Keratinocyte (primary cell): ENCODE measurements around the gene SYPL1. TPM values are rescaled to one million over a fixed set of nuclear protein-coding genes. Genes with fewer than 3 reads are reported as not detected.
A peak's percentile ranks its signal among the peaks of the same experiment; 100 is the strongest.

Source experiments
- DNase-seq: peaks from one replicate; pipeline ENCODE4 v3.0.0-alpha.2; 2011; ENCODE audit warnings: low read depth, missing footprints, low spot score
- FAIRE-seq: peaks from 2 replicates; lab custom pipeline; 2011; peaks lifted over from hg19 to GRCh38; lab: Jason Lieb, UNC
- H2AFZ ChIP-seq: 2 replicates; pipeline ENCODE4 v1.6.0; 2012; ENCODE audit warnings: low read length, control low read depth, inconsistent platforms; ENCODE audit not compliant: control insufficient read depth
- H3K27ac ChIP-seq: 2 replicates; pipeline ENCODE4 v1.5.1; 2011; ENCODE audit warnings: low read length; ENCODE audit not compliant: control insufficient read depth, insufficient read depth
- H3K27me3 ChIP-seq: 3 replicates; pipeline ENCODE4 v1.6.0; 2011; ENCODE audit warnings: low read length; ENCODE audit not compliant: control insufficient read depth, insufficient read depth; ENCODE audit errors: extremely low read depth
- H3K36me3 ChIP-seq, 2 experiments: 2 replicates in 1 of 2; 3 replicates in 1 of 2; pipeline ENCODE4 v1.5.1; 2011; ENCODE audit warnings: low read length in 2 of 2, mild to moderate bottlenecking in 1 of 2; ENCODE audit not compliant: control insufficient read depth in 2 of 2, insufficient read depth in 2 of 2; ENCODE audit errors: extremely low read depth in 1 of 2
- H3K4me1 ChIP-seq: 3 replicates; pipeline ENCODE4 v1.5.1; 2011; ENCODE audit warnings: low read length; ENCODE audit not compliant: control insufficient read depth, insufficient read depth; ENCODE audit errors: extremely low read depth
- H3K4me2 ChIP-seq: 3 replicates; pipeline ENCODE4 v1.6.0; 2011; ENCODE audit warnings: low read depth, low read length; ENCODE audit not compliant: control insufficient read depth, insufficient read depth; ENCODE audit errors: extremely low read depth
- H3K4me3 ChIP-seq, 3 experiments: fragments of 200-600 bp in 1 of 3; sonication (generic) in 1 of 3; 2 replicates in 2 of 3; 3 replicates in 1 of 3; pipeline ENCODE4 v1.5.1; 2011 to 2016; ENCODE audit warnings: low read length in 3 of 3, mild to moderate bottlenecking in 3 of 3, control low read depth in 2 of 3, inconsistent platforms in 1 of 3, low read depth in 1 of 3, mixed read lengths in 1 of 3, mixed run types in 1 of 3, moderate library complexity in 1 of 3; ENCODE audit not compliant: control insufficient read depth in 2 of 3, insufficient read depth in 2 of 3; ENCODE audit errors: extremely low read depth in 1 of 3
- H3K79me2 ChIP-seq: 2 replicates; pipeline ENCODE4 v1.6.0; 2012; ENCODE audit warnings: low read length; ENCODE audit not compliant: control insufficient read depth, insufficient read depth
- H3K9ac ChIP-seq: 3 replicates; pipeline ENCODE4 v1.6.0; 2011; ENCODE audit warnings: low read length; ENCODE audit not compliant: control insufficient read depth, insufficient read depth; ENCODE audit errors: extremely low read depth
- H3K9me1 ChIP-seq: 3 replicates; pipeline ENCODE4 v1.6.0; 2011; ENCODE audit warnings: low read length; ENCODE audit not compliant: control insufficient read depth, insufficient read depth; ENCODE audit errors: extremely low read depth
- H3K9me3 ChIP-seq: 2 replicates; pipeline ENCODE4 v1.5.1; 2012; ENCODE audit warnings: low read depth, low read length; ENCODE audit not compliant: control insufficient read depth
- H4K20me1 ChIP-seq: 3 replicates; pipeline ENCODE4 v1.6.0; 2011; ENCODE audit warnings: low read length; ENCODE audit not compliant: control insufficient read depth, insufficient read depth; ENCODE audit errors: extremely low read depth
- CTCF ChIP-seq, 3 experiments: IDR thresholded peaks in 1 of 3; conservative IDR thresholded peaks in 1 of 3; optimal IDR thresholded peaks in 1 of 3; 2 replicates in 2 of 3; 3 replicates in 1 of 3; pipeline versions ENCODE3 to v1.5.1; 2011; ENCODE audit warnings: low read length in 3 of 3, mild to moderate bottlenecking in 3 of 3, moderate library complexity in 2 of 3, control low read depth in 1 of 3, inconsistent platforms in 1 of 3; ENCODE audit not compliant: insufficient read depth in 2 of 3; ENCODE audit errors: extremely low read depth in 1 of 3
- EZH2 ChIP-seq: IDR thresholded peaks from one replicate; pipeline ENCODE4 v1.6.1; 2012; ENCODE audit warnings: inconsistent platforms, mild to moderate bottlenecking, low read length, moderate library complexity
- dilution Hi-C: fragments of 300-500 bp; cut with MboI; formaldehyde crosslinking; loops from one replicate; pipeline ENCODE4 v1.7.0; 2020; ENCODE audit warnings: low sequenced_read_pairs; ENCODE audit not compliant: extremely low pct_ligation_motif_present
- polyA plus RNA-seq, 5 experiments: library from polyadenylated mRNA; depleted of rRNA in 3 of 5; stranded (reverse) in 3 of 5; stranded (forward) in 1 of 5; unstranded in 1 of 5; fragments of >200 nt; gene quantifications; 1 replicate in 1 of 5; 2 replicates in 3 of 5; 3 replicates in 1 of 5; pipeline versions ENCODE4 v1.2.1 to v1.2.3, GENCODE V29; 2011 to 2012; ENCODE audit warnings: missing spikeins in 2 of 5, low read depth in 1 of 5, low replicate concordance in 1 of 5

SYPL1 gene
- polyA plus RNA-seq, 1 donor (not counting 4 experiments of a cell fraction or from before 2014, with no cell fraction given): 254 TPM

GRCh38 chr7:106071356-106071998 is 40.6 kb downstream of the SYPL1 start:
- peak; percentile 79 for FAIRE-seq
- peak overlapping the region; percentile 7 to 55 (median 28) for H3K4me3 ChIP-seq
- no peaks in the 10 kb centered on the region for H3K79me2 ChIP-seq
- peak overlapping the region; percentile 78 for H3K4me2 ChIP-seq
- no peaks in the 10 kb centered on the region for H3K36me3 ChIP-seq
- peak overlapping the region; percentile 25 for H2AFZ ChIP-seq
- no peaks in the 10 kb centered on the region for H3K27me3 ChIP-seq
- no peaks in the 10 kb centered on the region for H3K9me1 ChIP-seq
- dilution Hi-C loops: no loop called here
- peak overlapping the region; percentile 76 for H3K9ac ChIP-seq
- H3K9me3 ChIP-seq: no peaks in the 10 kb centered on the region
- H3K4me1 ChIP-seq: peaks cover 67% of the 10 kb centered on the region
- DNase-seq: peak; percentile 79
- TF ChIP-seq CTCF (optimal IDR thresholded peaks at IDR 0.05 in 1 of 3, IDR thresholded peaks at IDR 0.05 in 1 of 3, conservative IDR thresholded peaks at IDR 0.05 in 1 of 3; ENCODE audit: extremely low read depth in 1 of 3, insufficient read depth in 2 of 3, low read length in 3 of 3) (no peak), EZH2 (no peak)
- H4K20me1 ChIP-seq: no peaks in the 10 kb centered on the region
- H3K27ac ChIP-seq: peak overlapping the region; percentile 87

- TF ChIP-seq CTCF (optimal IDR thresholded peaks at IDR 0.05 in 1 of 3, IDR thresholded peaks at IDR 0.05 in 1 of 3, conservative IDR thresholded peaks at IDR 0.05 in 1 of 3; ENCODE audit: extremely low read depth in 1 of 3, insufficient read depth in 2 of 3, low read length in 3 of 3) (no peak), EZH2 (no peak)
- peak overlapping the region; percentile 76 for H3K9ac ChIP-seq
- dilution Hi-C loops: no loop called here
- peak overlapping the region; percentile 7 to 55 (median 28) for H3K4me3 ChIP-seq
- H3K27ac ChIP-seq: peak overlapping the region; percentile 87
- no peaks in the 10 kb centered on the region for H3K27me3 ChIP-seq
- H3K9me1 ChIP-seq: no peaks in the 10 kb centered on the region
- H3K4me1 ChIP-seq: peaks cover 71% of the 10 kb centered on the region
- no peaks in the 10 kb centered on the region for H3K9me3 ChIP-seq
- H2AFZ ChIP-seq: no peak overlapping the region
- FAIRE-seq (no peak), DNase-seq (no peak)
- no peaks in the 10 kb centered on the region for H3K79me2 ChIP-seq
- no peaks in the 10 kb centered on the region for H4K20me1 ChIP-seq
- H3K4me2 ChIP-seq: peak overlapping the region; percentile 78
- H3K36me3 ChIP-seq: no peaks in the 10 kb centered on the region
These were observed 41.4 kb downstream of the SYPL1 start for GRCh38 chr7:106070567-106071254.
